HG03139 (cell line): ENCODE data around the gene ZNF550.
"Not testable (repeated sequence)": the region's sequence is repeated elsewhere in the genome, so short reads cannot be mapped to it uniquely, and the experiment has no call there.

Experiments
- ATAC-seq: cut with Tn5 transposase; IDR thresholded peaks from one replicate; pipeline ENCODE4 v1.9.1; 2021; ENCODE audit not compliant: unreplicated experiment

The ZNF550 gene

GRCh38 chr19:57537953-57538547, 21.6 kb downstream of the ZNF550 start:
- no peak for ATAC-seq

- ATAC-seq, result peak; percentile 99
Measured at GRCh38 chr19:57527136-57527881, 32.4 kb downstream of the ZNF550 start, which contains the start of gene ZNF549. ZNF549 (plus strand) TSS chr19:57527356; CDS start chr19:57527574, 218 bp downstream.

GRCh38 chr19:57518021-57518420, 41.6 kb downstream of the ZNF550 start:
- not testable (repeated sequence) for ATAC-seq

GRCh38 chr19:57515255-57515654, 44.4 kb downstream of the ZNF550 start:
- no peak for ATAC-seq

- ATAC-seq, result no peak
Measured at GRCh38 chr19:57512845-57513244, 46.8 kb downstream of the ZNF550 start.

GRCh38 chr19:57511484-57511883, 48.2 kb downstream of the ZNF550 start:
- no peak for ATAC-seq

GRCh38 chr19:57506163-57506562, 53.5 kb downstream of the ZNF550 start:
- no peak for ATAC-seq

- ATAC-seq, result not testable (repeated sequence)
Measured at GRCh38 chr19:57500400-57500799, 59.3 kb downstream of the ZNF550 start.

- ATAC-seq, result peak; percentile 94
Measured at GRCh38 chr19:57499680-57500395, 59.8 kb downstream of the ZNF550 start, which contains the start of gene ZNF773. ZNF773 (plus strand) TSS chr19:57499938; CDS start chr19:57500081, 143 bp downstream.

GRCh38 chr19:57499332-57499679, 60.4 kb downstream of the ZNF550 start:
- not testable (repeated sequence) for ATAC-seq

- not testable (repeated sequence) for ATAC-seq
Measured at GRCh38 chr19:57488299-57488644, 71.4 kb downstream of the ZNF550 start.

- peak; percentile 93 for ATAC-seq
Measured at GRCh38 chr19:57487477-57488298, 72.0 kb downstream of the ZNF550 start, which contains the start of gene ZNF419. ZNF419 (plus strand) TSS chr19:57487750; CDS start chr19:57487951, 201 bp downstream.
